Kidney (tissue), 14 donors: ENCODE results near the gene ACAD11. TPM values are rescaled to one million over a fixed set of nuclear protein-coding genes. Genes with fewer than 3 reads are reported as not detected.
"Not testable (repeated sequence)": the region's sequence is repeated elsewhere in the genome, so short reads cannot be mapped to it uniquely, and the experiment has no call there.

Source experiments
- DNase-seq, 5 donors: peaks; one replicate each; pipeline ENCODE4 v3.0.0-alpha.2; 2013 to 2020
- FAIRE-seq: peaks from 2 replicates; lab custom pipeline; 2012; peaks lifted over from hg19 to GRCh38; lab: Jason Lieb, UNC
- H3K27ac ChIP-seq, 2 donors: one replicate each; pipeline ENCODE4 v1.7.0; 2013; ENCODE audit warnings: low read depth in 2 of 2, low read length in 2 of 2, inconsistent platforms in 1 of 2
- H3K27me3 ChIP-seq: one replicate; pipeline ENCODE4 v1.7.1; 2013; ENCODE audit warnings: low read length, inconsistent platforms; ENCODE audit not compliant: control insufficient read depth, insufficient read depth
- H3K36me3 ChIP-seq, 3 donors: one replicate each; pipeline versions ENCODE4 v1.7.0 to v1.7.1; 2013; ENCODE audit warnings: low read length in 3 of 3, control low read depth in 1 of 3, inconsistent platforms in 1 of 3; ENCODE audit not compliant: insufficient read depth in 3 of 3, control insufficient read depth in 2 of 3
- H3K4me1 ChIP-seq, 3 donors: one replicate each; pipeline versions ENCODE4 v1.7.0 to v1.7.1; 2013; ENCODE audit warnings: low read length in 3 of 3, inconsistent platforms in 1 of 3, low read depth in 1 of 3; ENCODE audit not compliant: control insufficient read depth in 2 of 3, insufficient read depth in 2 of 3
- H3K4me3 ChIP-seq, 3 donors: one replicate each; pipeline versions ENCODE4 v1.7.0 to v1.8.1; 2013; ENCODE audit warnings: low read length in 3 of 3, control low read depth in 1 of 3, inconsistent platforms in 1 of 3
- H3K9ac ChIP-seq, 3 donors: one replicate each; pipeline versions ENCODE4 v1.7.0 to v1.7.1; 2013; ENCODE audit warnings: low read length in 3 of 3, control low read depth in 1 of 3, inconsistent platforms in 1 of 3
- H3K9me3 ChIP-seq, 3 donors: one replicate each; pipeline versions ENCODE4 v1.7.0 to v1.7.1; 2013; ENCODE audit warnings: low read length in 3 of 3, control low read depth in 1 of 3, inconsistent platforms in 1 of 3; ENCODE audit not compliant: control insufficient read depth in 2 of 3, insufficient read depth in 1 of 3
- CTCF ChIP-seq: IDR thresholded peaks from 3 replicates; pipeline ENCODE4 v1.5.1; 2012; ENCODE audit warnings: mild to moderate bottlenecking, moderate library complexity, borderline replicate concordance; ENCODE audit not compliant: insufficient read depth; ENCODE audit errors: extremely low read depth
- intact Hi-C: fragments of 100-400 bp; cut with DNase I; formaldehyde crosslinking; loops from one replicate; pipeline ENCODE4 v1.11.1; 2022
- polyA plus RNA-seq: library from polyadenylated mRNA; stranded (reverse); fragments of 350-450 nt; fragmentation: Illumina TruSeq; extraction: RNeasy Lipid Tissue Mini Kit (QIAGEN cat#74804); gene quantifications from one replicate; pipeline ENCODE4 v1.2.3, GENCODE V29; 2014; ENCODE audit warnings: low read depth, low replicate concordance; ENCODE audit not compliant: insufficient read depth
- total RNA-seq: library from RNA; stranded (reverse); fragmentation: NEBNext Ultra II Directional; extraction: Animal tissue kit (Norgen Biotek cat#: 25700); gene quantifications from one replicate; pipeline ENCODE4 v1.2.1, GENCODE V29; 2021
- donor health status: control.
- donor health status: control.
- donor health status: control.
- donor health status: control.
- donor health status: control.
- donor health status: DM: yes; HTN: yes; CAD: no.
- donor health status: Normal renal cell carcinoma (clear cell type).

The ACAD11 gene
- total and polyA plus RNA-seq, 2 donors from 2014 or later = 21.4 to 47.7 TPM

DNA sequence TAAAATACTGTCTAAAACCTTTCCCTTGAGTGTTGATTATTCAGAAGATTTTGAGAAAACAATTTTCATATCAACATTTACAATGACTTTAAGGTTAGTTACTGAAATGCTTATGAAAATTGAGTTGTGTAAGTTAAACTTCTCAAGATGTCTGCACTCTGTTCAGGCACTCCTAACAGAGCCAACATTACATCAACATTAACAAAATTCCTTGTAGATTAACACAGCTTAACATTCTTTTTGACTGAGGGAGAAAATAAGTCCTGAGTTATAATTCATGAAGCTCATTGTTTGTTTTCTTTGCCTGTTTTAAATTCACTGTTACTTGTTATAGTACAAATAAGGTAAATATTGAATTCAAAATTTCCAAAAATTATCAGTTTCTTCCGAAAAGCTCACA, 53.5 kb downstream of the ACAD11 start:
- Histone ChIP-seq H3K27me3 (no peaks in the 10 kb centered on the region), H3K27ac (no peak overlapping the region), H3K9ac (no peak overlapping the region), H3K36me3 (peaks cover 2 to 10% (median 3%) of the 10 kb centered on the region in 3 donors), H3K4me3 (no peak overlapping the region), H3K9me3 (no peaks in the 10 kb centered on the region), H3K4me1 (no peaks in the 10 kb centered on the region)
- no peak for TF ChIP-seq CTCF
- intact Hi-C loops = no loop called here
- FAIRE-seq (no peak), DNase-seq (no peak)

- Histone ChIP-seq H3K27me3 (no peaks in the 10 kb centered on the region), H3K9ac (no peak overlapping the region), H3K4me1 (no peaks in the 10 kb centered on the region), H3K36me3 (peaks cover 2 to 10% (median 3%) of the 10 kb centered on the region in 3 donors), H3K9me3 (no peaks in the 10 kb centered on the region), H3K4me3 (no peak overlapping the region), H3K27ac (no peak overlapping the region)
- FAIRE-seq (no peak), DNase-seq (no peak)
- no peak for TF ChIP-seq CTCF
- intact Hi-C loops = no loop called here
These were observed 54.2 kb downstream of the ACAD11 start for GRCh38 chr3:132605374-132605792.

- intact Hi-C loops = not testable (repeated sequence)
- H3K36me3 ChIP-seq = peaks cover 2 to 19% (median 8%) of the 10 kb centered on the region in 3 donors
These were observed 59.0 kb downstream of the ACAD11 start for GRCh38 chr3:132600614-132601013.

GRCh38 chr3:132598181-132598580, 61.4 kb downstream of the ACAD11 start:
- Histone ChIP-seq H3K27ac (no peak overlapping the region), H3K4me1 (peaks cover 0 to 5% (median 0%) of the 10 kb centered on the region in 3 donors), H3K4me3 (no peak overlapping the region), H3K27me3 (no peaks in the 10 kb centered on the region), H3K36me3 (peaks cover 2 to 18% (median 12%) of the 10 kb centered on the region in 3 donors), H3K9me3 (no peaks in the 10 kb centered on the region), H3K9ac (no peak overlapping the region)
- no peak for TF ChIP-seq CTCF
- no peak for DNase-seq
- intact Hi-C loops = no loop called here
- FAIRE-seq = no peak

More at GRCh38 chr3:132600614-132601013, 59.0 kb downstream of the ACAD11 start:
- H3K27ac ChIP-seq, DNase-seq, H3K9me3 ChIP-seq, H3K27me3 ChIP-seq, H3K4me1 ChIP-seq, H3K4me3 ChIP-seq, FAIRE-seq, H3K9ac ChIP-seq: not testable (repeated sequence)
